T-helper 17 cell (primary cell): ENCODE data around the gene CWC27. TPM values are rescaled to one million over a fixed set of nuclear protein-coding genes. Genes with fewer than 3 reads are reported as not detected.
"Not testable (repeated sequence)": the region's sequence is repeated elsewhere in the genome, so short reads cannot be mapped to it uniquely, and the experiment has no call there.

ENCODE experiments used
- ATAC-seq: fragments of 150-1000 bp; cut with Tn5 transposase; 2 replicates; pipeline ENCODE4 v1.10.0; 2021; ENCODE audit warnings: mild to moderate bottlenecking, moderate library complexity
- DNase-seq, 3 donors: peaks; one replicate each; pipeline versions ENCODE4 v3.0.0 to v3.0.0-alpha.2; 2020 to 2021
- H3K9me3 ChIP-seq: one replicate; pipeline ENCODE4 v1.7.0; 2013; ENCODE audit warnings: low read length, mild to moderate bottlenecking; ENCODE audit not compliant: control insufficient read depth, poor library complexity, severe bottlenecking
- H3K27ac Mint-ChIP-seq: one replicate; pipeline ENCODE4 v1.8.0; 2022; ENCODE audit warnings: mild to moderate bottlenecking, moderate library complexity, mixed read lengths
- H3K27me3 Mint-ChIP-seq: one replicate; pipeline ENCODE4 v1.8.0; 2022; ENCODE audit warnings: mixed read lengths
- H3K36me3 Mint-ChIP-seq: one replicate; pipeline ENCODE4 v1.8.0; 2022; ENCODE audit warnings: low read depth, mixed read lengths
- H3K4me1 Mint-ChIP-seq: one replicate; pipeline ENCODE4 v1.8.0; 2022; ENCODE audit warnings: mild to moderate bottlenecking, mixed read lengths
- H3K4me3 Mint-ChIP-seq: one replicate; pipeline ENCODE4 v1.8.0; 2022; ENCODE audit warnings: mild to moderate bottlenecking, moderate library complexity, mixed read lengths
- total RNA-seq, 4 donors: library from RNA in 2 of 4; stranded (reverse) in 2 of 4; gene quantifications; one replicate each; pipeline ENCODE4 v1.2.3 and lab custom pipeline; 2022 to 2026

Gene CWC27
- total RNA-seq, 2 donors from 2014 or later: 17.4 to 18.2 TPM

GRCh38 chr5:64865662-64866061 lies 96.9 kb downstream of the CWC27 start:
- H3K27ac Mint-ChIP-seq: no peak overlapping the region
- H3K36me3 Mint-ChIP-seq: peaks cover 5% of the 10 kb centered on the region
- DNase-seq (no peak), ATAC-seq (no peak)
- H3K9me3 ChIP-seq: no peaks in the 10 kb centered on the region
- H3K4me3 Mint-ChIP-seq: no peak overlapping the region
- no peaks in the 10 kb centered on the region for H3K27me3 Mint-ChIP-seq
- H3K4me1 Mint-ChIP-seq: peaks cover 3% of the 10 kb centered on the region

- Mint-ChIP-seq H3K36me3 (no peaks in the 10 kb centered on the region), H3K4me1 (peaks cover 3% of the 10 kb centered on the region), H3K27me3 (no peaks in the 10 kb centered on the region), H3K4me3 (no peak overlapping the region), H3K27ac (no peak overlapping the region)
- no peaks in the 10 kb centered on the region for H3K9me3 ChIP-seq
- ATAC-seq: no peak
- no peak for DNase-seq
Measured at GRCh38 chr5:64869419-64869818, 100.7 kb downstream of the CWC27 start.

- no peak for DNase-seq
- H3K9me3 ChIP-seq: no peaks in the 10 kb centered on the region
- H3K27me3 Mint-ChIP-seq: no peaks in the 10 kb centered on the region
- H3K36me3 Mint-ChIP-seq: peaks cover 1% of the 10 kb centered on the region
- H3K4me3 Mint-ChIP-seq: no peak overlapping the region
- no peak overlapping the region for H3K27ac Mint-ChIP-seq
- no peak for ATAC-seq
- no peaks in the 10 kb centered on the region for H3K4me1 Mint-ChIP-seq
Measured at GRCh38 chr5:64872044-64872443, 103.3 kb downstream of the CWC27 start.

- DNase-seq (no peak), ATAC-seq (no peak)
- Mint-ChIP-seq H3K36me3 (peaks cover 4% of the 10 kb centered on the region), H3K4me3 (no peak overlapping the region), H3K27ac (no peak overlapping the region), H3K4me1 (no peaks in the 10 kb centered on the region), H3K27me3 (no peaks in the 10 kb centered on the region)
- no peaks in the 10 kb centered on the region for H3K9me3 ChIP-seq
Measured at GRCh38 chr5:64873441-64873840, 104.7 kb downstream of the CWC27 start.

GRCh38 chr5:64874753-64875152 lies 106.0 kb downstream of the CWC27 start:
- H3K36me3 Mint-ChIP-seq: peaks cover 4% of the 10 kb centered on the region
- DNase-seq (no peak), ATAC-seq (no peak)
- no peak overlapping the region for H3K27ac Mint-ChIP-seq
- H3K4me3 Mint-ChIP-seq: no peak overlapping the region
- H3K4me1 Mint-ChIP-seq: no peaks in the 10 kb centered on the region
- no peaks in the 10 kb centered on the region for H3K9me3 ChIP-seq
- no peaks in the 10 kb centered on the region for H3K27me3 Mint-ChIP-seq

- peaks cover 4% of the 10 kb centered on the region for H3K36me3 Mint-ChIP-seq
- no peaks in the 10 kb centered on the region for H3K27me3 Mint-ChIP-seq
- H3K9me3 ChIP-seq: no peaks in the 10 kb centered on the region
- DNase-seq (no peak), ATAC-seq (no peak)
- no peak overlapping the region for H3K27ac Mint-ChIP-seq
- H3K4me3 Mint-ChIP-seq: no peak overlapping the region
- no peaks in the 10 kb centered on the region for H3K4me1 Mint-ChIP-seq
Measured at GRCh38 chr5:64876203-64876602, 107.5 kb downstream of the CWC27 start.

- DNase-seq (no peak), ATAC-seq (no peak)
- H3K27me3 Mint-ChIP-seq: no peaks in the 10 kb centered on the region
- H3K27ac Mint-ChIP-seq: no peak overlapping the region
- H3K9me3 ChIP-seq: no peaks in the 10 kb centered on the region
- no peaks in the 10 kb centered on the region for H3K4me1 Mint-ChIP-seq
- peaks cover 4% of the 10 kb centered on the region for H3K36me3 Mint-ChIP-seq
- no peak overlapping the region for H3K4me3 Mint-ChIP-seq
Measured at GRCh38 chr5:64880821-64881220, 112.1 kb downstream of the CWC27 start.

- no peaks in the 10 kb centered on the region for H3K27me3 Mint-ChIP-seq
- no peaks in the 10 kb centered on the region for H3K9me3 ChIP-seq
- no peaks in the 10 kb centered on the region for H3K36me3 Mint-ChIP-seq
- ATAC-seq (no peak), DNase-seq (no peak)
- no peaks in the 10 kb centered on the region for H3K4me1 Mint-ChIP-seq
- no peak overlapping the region for H3K4me3 Mint-ChIP-seq
- H3K27ac Mint-ChIP-seq: no peak overlapping the region
Measured at GRCh38 chr5:64883912-64884311, 115.2 kb downstream of the CWC27 start.

- no peak overlapping the region for H3K4me3 Mint-ChIP-seq
- DNase-seq: no peak
- H3K27ac Mint-ChIP-seq: no peak overlapping the region
- no peaks in the 10 kb centered on the region for H3K4me1 Mint-ChIP-seq
- no peaks in the 10 kb centered on the region for H3K36me3 Mint-ChIP-seq
- H3K9me3 ChIP-seq: no peaks in the 10 kb centered on the region
- no peaks in the 10 kb centered on the region for H3K27me3 Mint-ChIP-seq
- ATAC-seq: no peak
Measured at GRCh38 chr5:64884541-64884940, 115.8 kb downstream of the CWC27 start.

GRCh38 chr5:64887910-64888309 lies 119.2 kb downstream of the CWC27 start:
- H3K4me1 Mint-ChIP-seq: no peaks in the 10 kb centered on the region

GRCh38 chr5:64895748-64896147 lies 127.0 kb downstream of the CWC27 start:
- Mint-ChIP-seq H3K27me3 (no peaks in the 10 kb centered on the region), H3K4me3 (no peak overlapping the region), H3K36me3 (peaks cover 2% of the 10 kb centered on the region), H3K4me1 (no peaks in the 10 kb centered on the region), H3K27ac (no peak overlapping the region)
- no peaks in the 10 kb centered on the region for H3K9me3 ChIP-seq
- ATAC-seq: no peak
- no peak for DNase-seq

More at GRCh38 chr5:64887910-64888309, 119.2 kb downstream of the CWC27 start:
- ATAC-seq (no peak), DNase-seq (no peak)
- H3K36me3 Mint-ChIP-seq: no peaks in the 10 kb centered on the region
- no peaks in the 10 kb centered on the region for H3K9me3 ChIP-seq
- H3K4me3 Mint-ChIP-seq: no peak overlapping the region
- no peaks in the 10 kb centered on the region for H3K27me3 Mint-ChIP-seq
- no peak overlapping the region for H3K27ac Mint-ChIP-seq

GRCh38 chr5:64899838-64900237 lies 131.1 kb downstream of the CWC27 start:
- Mint-ChIP-seq H3K36me3 (peaks cover 2% of the 10 kb centered on the region), H3K4me1 (no peaks in the 10 kb centered on the region), H3K27me3 (no peaks in the 10 kb centered on the region), H3K4me3 (no peak overlapping the region), H3K27ac (no peak overlapping the region)
- ATAC-seq (no peak), DNase-seq (no peak)
- H3K9me3 ChIP-seq: no peaks in the 10 kb centered on the region

GRCh38 chr5:64900618-64901017 lies 131.9 kb downstream of the CWC27 start:
- Mint-ChIP-seq H3K4me1 (no peaks in the 10 kb centered on the region), H3K36me3 (peaks cover 2% of the 10 kb centered on the region)
- no peak for DNase-seq

GRCh38 chr5:64907399-64907798 lies 138.7 kb downstream of the CWC27 start:
- not testable (repeated sequence) for H3K4me3 Mint-ChIP-seq, H3K9me3 ChIP-seq, H3K27ac Mint-ChIP-seq, DNase-seq, ATAC-seq, H3K27me3 Mint-ChIP-seq, H3K4me1 Mint-ChIP-seq, H3K36me3 Mint-ChIP-seq

More at GRCh38 chr5:64900618-64901017, 131.9 kb downstream of the CWC27 start:
- Mint-ChIP-seq H3K27me3 (no peaks in the 10 kb centered on the region), H3K4me3 (no peak overlapping the region), H3K27ac (no peak overlapping the region)
- no peak for ATAC-seq
- H3K9me3 ChIP-seq: no peaks in the 10 kb centered on the region
